GM18909 (cell line): ENCODE data around the gene TXLNB.
A peak's percentile ranks its signal among the peaks of the same experiment; 100 is the strongest.

Source experiments
- ATAC-seq: cut with Tn5 transposase; IDR thresholded peaks from one replicate; pipeline ENCODE4 v1.9.1; 2021; ENCODE audit warnings: mild to moderate bottlenecking; ENCODE audit not compliant: unreplicated experiment, poor library complexity

Gene TXLNB

GRCh38 chr6:139291813-139292619 lies at the start of gene TXLNB:
Gene TXLNB (minus strand): TSS chr6:139291998. CDS start chr6:139288899, 3,099 bp downstream.
- peak; percentile 75 for ATAC-seq

- no peak for ATAC-seq
Measured at GRCh38 chr6:139341060-139341459, 49.3 kb upstream of the TXLNB start.

- no peak for ATAC-seq
Measured at GRCh38 chr6:139338795-139339194, 47.0 kb upstream of the TXLNB start.

- no peak for ATAC-seq
Measured at GRCh38 chr6:139337830-139338229, 46.0 kb upstream of the TXLNB start.

- no peak for ATAC-seq
Measured at GRCh38 chr6:139337001-139337400, 45.2 kb upstream of the TXLNB start.

- ATAC-seq, result peak; percentile 50
Measured at GRCh38 chr6:139336488-139336887, 44.7 kb upstream of the TXLNB start.

- no peak for ATAC-seq
Measured at GRCh38 chr6:139335447-139336210, 43.8 kb upstream of the TXLNB start.

GRCh38 chr6:139334806-139335446 lies 43.1 kb upstream of the TXLNB start:
- ATAC-seq, result no peak

GRCh38 chr6:139330826-139331500 lies 39.2 kb upstream of the TXLNB start:
- ATAC-seq, result no peak

- ATAC-seq, result no peak
Measured at GRCh38 chr6:139330306-139330705, 38.5 kb upstream of the TXLNB start.

- no peak for ATAC-seq
Measured at GRCh38 chr6:139329224-139329623, 37.4 kb upstream of the TXLNB start.

- ATAC-seq, result peak; percentile 40
Measured at GRCh38 chr6:139327038-139327437, 35.2 kb upstream of the TXLNB start.

GRCh38 chr6:139325686-139326085 lies 33.9 kb upstream of the TXLNB start:
- peak; percentile 31 for ATAC-seq

GRCh38 chr6:139325125-139325524 lies 33.3 kb upstream of the TXLNB start:
- ATAC-seq, result peak; percentile 60

GRCh38 chr6:139324301-139324555 lies 32.4 kb upstream of the TXLNB start:
- ATAC-seq, result no peak

- ATAC-seq, result peak; percentile 52
Measured at GRCh38 chr6:139323511-139324300, 31.9 kb upstream of the TXLNB start.

GRCh38 chr6:139320081-139320480 lies 28.3 kb upstream of the TXLNB start:
- ATAC-seq, result no peak

- ATAC-seq, result no peak
Measured at GRCh38 chr6:139316622-139317317, 25.0 kb upstream of the TXLNB start.

GRCh38 chr6:139313784-139314545 lies 22.2 kb upstream of the TXLNB start:
- no peak for ATAC-seq
